ENCODE results near the gene SLC6A19. TPM values are rescaled to one million over a fixed set of nuclear protein-coding genes. Genes with fewer than 3 reads are reported as not detected.

SLC6A19 gene
- total RNA-seq, 1 donor from 2014 or later: 2.2 TPM

- no peak overlapping the region for H3K27ac Mint-ChIP-seq
- TF ChIP-seq CTCF (IDR thresholded peaks at IDR 0.05; ENCODE audit: unreplicated experiment): no peak
- H3K4me3 Mint-ChIP-seq (ENCODE audit: low read depth): no peak overlapping the region
- H3K9me3 Mint-ChIP-seq (ENCODE audit: low read depth): peaks cover 6% of the 10 kb centered on the region
- no peaks in the 10 kb centered on the region for H3K36me3 Mint-ChIP-seq (ENCODE audit: insufficient read depth)
- peaks cover 8% of the 10 kb centered on the region for H3K27me3 Mint-ChIP-seq
- peaks cover 4% of the 10 kb centered on the region for H3K4me1 Mint-ChIP-seq (ENCODE audit: low read depth)
- DNase-seq (ENCODE audit: low spot score, unreplicated experiment): no peak
Observed at GRCh38 chr5:1232780-1233179, 31.4 kb downstream of the SLC6A19 start.

DNA sequence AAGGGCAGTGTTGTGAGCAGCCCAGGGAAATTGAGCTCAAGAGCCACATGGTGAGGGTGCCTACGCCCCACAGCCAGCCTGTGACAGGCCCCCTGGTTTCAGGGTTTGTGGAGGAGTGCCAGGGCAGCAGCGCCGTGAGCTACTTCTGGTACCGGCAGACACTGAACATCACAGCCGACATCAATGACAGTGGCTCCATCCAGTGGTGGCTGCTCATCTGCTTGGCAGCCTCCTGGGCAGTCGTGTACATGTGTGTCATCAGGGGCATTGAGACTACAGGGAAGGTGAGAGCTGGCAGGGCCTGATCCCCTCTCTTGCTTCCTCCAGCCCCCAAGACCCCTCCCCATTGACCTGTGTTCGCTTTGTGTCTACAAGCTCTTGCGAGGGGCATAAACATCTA is 34.0 kb downstream of the SLC6A19 start:
- Mint-ChIP-seq H3K4me1 (ENCODE audit: low read depth) (no peaks in the 10 kb centered on the region), H3K27ac (no peak overlapping the region), H3K36me3 (ENCODE audit: insufficient read depth) (no peaks in the 10 kb centered on the region), H3K27me3 (peaks cover 4% of the 10 kb centered on the region), H3K9me3 (ENCODE audit: low read depth) (peaks cover 6% of the 10 kb centered on the region), H3K4me3 (ENCODE audit: low read depth) (no peak overlapping the region)
- DNase-seq (ENCODE audit: low spot score, unreplicated experiment): no peak
- TF ChIP-seq CTCF (IDR thresholded peaks at IDR 0.05; ENCODE audit: unreplicated experiment): no peak

GRCh38 chr5:1235838-1236237 is 34.4 kb downstream of the SLC6A19 start:
- no peak for DNase-seq (ENCODE audit: low spot score, unreplicated experiment)
- no peak for TF ChIP-seq CTCF (IDR thresholded peaks at IDR 0.05; ENCODE audit: unreplicated experiment)
- Mint-ChIP-seq H3K27me3 (peaks cover 8% of the 10 kb centered on the region), H3K4me1 (ENCODE audit: low read depth) (no peaks in the 10 kb centered on the region), H3K36me3 (ENCODE audit: insufficient read depth) (no peaks in the 10 kb centered on the region), H3K4me3 (ENCODE audit: low read depth) (no peak overlapping the region), H3K27ac (no peak overlapping the region), H3K9me3 (ENCODE audit: low read depth) (peaks cover 6% of the 10 kb centered on the region)

DNA sequence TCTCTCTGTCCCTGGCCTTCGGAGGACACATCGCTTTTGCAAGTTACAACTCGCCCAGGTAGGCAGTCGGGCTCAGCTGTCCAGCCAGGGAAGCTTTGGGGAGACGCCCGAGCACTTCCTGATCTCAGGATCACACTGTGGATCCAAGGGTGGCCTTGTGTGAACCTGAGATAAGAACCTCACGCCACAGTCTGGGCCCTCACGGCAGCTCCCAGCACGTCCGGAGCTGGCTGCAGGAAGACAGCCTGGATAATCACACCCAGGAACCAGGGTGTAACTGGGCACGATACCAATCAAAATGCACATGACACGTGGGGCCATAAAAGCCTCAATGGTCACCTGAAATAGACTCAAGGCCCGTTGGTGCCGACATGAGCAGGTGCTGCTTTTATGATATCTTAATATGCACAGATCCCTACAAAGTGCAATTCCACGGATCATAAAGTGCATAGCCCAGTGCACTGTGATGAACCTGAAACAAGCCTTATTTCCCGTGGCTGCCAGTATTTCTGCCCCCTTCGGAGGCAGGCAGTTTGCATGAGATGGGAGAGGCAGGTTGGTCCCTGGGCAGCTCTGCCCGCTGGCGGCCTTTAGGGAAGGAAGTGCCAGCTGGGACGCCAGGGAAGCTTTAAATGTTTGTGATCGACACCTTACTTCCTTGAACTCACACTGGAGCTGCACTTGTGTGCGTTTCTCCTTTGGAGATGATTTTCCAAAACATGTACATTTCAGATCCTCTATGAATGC is 38.3 kb downstream of the SLC6A19 start:
- no peak overlapping the region for H3K4me3 Mint-ChIP-seq (ENCODE audit: low read depth)
- no peak overlapping the region for H3K27ac Mint-ChIP-seq
- TF ChIP-seq CTCF (IDR thresholded peaks at IDR 0.05; ENCODE audit: unreplicated experiment): no peak
- no peak for DNase-seq (ENCODE audit: low spot score, unreplicated experiment)
- H3K4me1 Mint-ChIP-seq (ENCODE audit: low read depth): peaks cover 1% of the 10 kb centered on the region
- H3K36me3 Mint-ChIP-seq (ENCODE audit: insufficient read depth): no peaks in the 10 kb centered on the region
- H3K27me3 Mint-ChIP-seq: peaks cover 8% of the 10 kb centered on the region
- H3K9me3 Mint-ChIP-seq (ENCODE audit: low read depth): peaks cover 6% of the 10 kb centered on the region

DNA sequence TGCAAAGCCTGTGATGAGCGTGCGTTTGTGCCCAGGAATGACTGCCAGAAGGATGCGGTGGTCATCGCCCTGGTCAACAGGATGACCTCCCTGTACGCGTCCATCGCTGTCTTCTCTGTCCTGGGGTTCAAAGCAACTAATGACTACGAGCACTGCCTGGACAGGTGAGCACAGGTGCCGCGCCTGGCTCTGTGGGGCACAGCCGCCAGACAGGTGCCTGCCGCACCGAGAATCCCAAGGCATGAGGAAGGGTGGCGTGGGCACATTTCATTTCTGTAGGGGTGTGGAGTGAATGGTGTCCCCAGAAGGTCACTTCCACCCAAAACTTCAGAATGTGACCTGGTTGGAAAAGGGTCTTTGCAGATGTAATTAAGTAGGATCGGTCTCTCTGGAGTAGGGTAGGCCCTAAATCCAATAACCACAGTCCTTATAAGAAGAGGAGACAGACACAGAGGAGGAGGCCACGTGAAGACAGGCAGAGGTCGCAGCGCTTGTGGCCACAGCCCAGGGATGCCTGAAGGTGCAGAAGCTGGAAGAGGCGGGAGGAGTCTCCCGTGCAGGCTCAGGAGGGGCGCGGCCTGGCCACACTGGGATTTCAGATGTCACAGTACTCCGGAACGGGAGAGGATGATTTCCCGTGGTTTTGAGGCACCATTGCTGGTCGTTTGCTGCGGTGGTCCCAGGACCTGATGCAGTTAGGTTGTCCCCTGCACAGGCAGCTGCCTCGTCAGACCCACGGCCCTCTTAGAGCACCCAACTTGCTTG is 39.3 kb downstream of the SLC6A19 start:
- H3K27ac Mint-ChIP-seq: no peak overlapping the region
- H3K9me3 Mint-ChIP-seq (ENCODE audit: low read depth): peaks cover 5% of the 10 kb centered on the region
- H3K27me3 Mint-ChIP-seq: peaks cover 8% of the 10 kb centered on the region
- H3K36me3 Mint-ChIP-seq (ENCODE audit: insufficient read depth): no peaks in the 10 kb centered on the region
- peaks cover 1% of the 10 kb centered on the region for H3K4me1 Mint-ChIP-seq (ENCODE audit: low read depth)
- DNase-seq (ENCODE audit: low spot score, unreplicated experiment): no peak
- TF ChIP-seq CTCF (IDR thresholded peaks at IDR 0.05; ENCODE audit: unreplicated experiment): no peak
- H3K4me3 Mint-ChIP-seq (ENCODE audit: low read depth): no peak overlapping the region
